Measurements from ENCODE around the gene LHX2. TPM values are rescaled to one million over a fixed set of nuclear protein-coding genes. Genes with fewer than 3 reads are reported as not detected.
"Not testable (repeated sequence)": the region's sequence is repeated elsewhere in the genome, so short reads cannot be mapped to it uniquely, and the experiment has no call there.

The LHX2 gene
- total RNA-seq, 1 experiment from 2014 or later: 0.26 TPM

GRCh38 chr9:123985869-123986268 is 25.7 kb upstream of the LHX2 start:
- no peaks in the 10 kb centered on the region for H3K36me3 ChIP-seq (ENCODE audit: insufficient read depth, low read length, poor library complexity, severe bottlenecking)
- H3K27me3 ChIP-seq (replicated peaks; ENCODE audit: insufficient read depth, low read depth, low read length, poor library complexity): peaks cover 70% of the 10 kb centered on the region
- CTCF ChIA-PET: no interaction called here
- TF ChIP-seq CTCF (conservative IDR thresholded peaks at IDR 0.05; ENCODE audit: low read depth, low read length) (no peak), EZH2 (IDR thresholded peaks at IDR 0.05; ENCODE audit: borderline replicate concordance, low read depth, low read length, poor library complexity, severe bottlenecking) (no peak)
- intact Hi-C loops (cut with micrococcal nuclease; ENCODE audit: unreplicated experiment): no loop called here
- no peak for DNase-seq (ENCODE audit: low spot score)
- H3K4me1 ChIP-seq (ENCODE audit: insufficient read depth, low read length, poor library complexity, severe bottlenecking): no peaks in the 10 kb centered on the region
- no peak overlapping the region for H3K27ac ChIP-seq (ENCODE audit: low read depth, low read length, poor library complexity, severe bottlenecking)
- no peak overlapping the region for H3K4me3 ChIP-seq (ENCODE audit: low read depth, low read length, poor library complexity, severe bottlenecking)
- BruUV-seq (replicated peaks): no TSS peak
- POLR2A ChIA-PET (ENCODE audit: low non-redundant PET): no interaction called here
- H3K9me3 ChIP-seq (ENCODE audit: low read depth, low read length, poor library complexity, severe bottlenecking): no peaks in the 10 kb centered on the region

- Histone ChIP-seq H3K9me3 (ENCODE audit: low read depth, low read length, poor library complexity, severe bottlenecking) (no peaks in the 10 kb centered on the region), H3K36me3 (ENCODE audit: insufficient read depth, low read length, poor library complexity, severe bottlenecking) (no peaks in the 10 kb centered on the region), H3K4me1 (ENCODE audit: insufficient read depth, low read length, poor library complexity, severe bottlenecking) (no peaks in the 10 kb centered on the region), H3K4me3 (ENCODE audit: low read depth, low read length, poor library complexity, severe bottlenecking) (no peak overlapping the region), H3K27ac (ENCODE audit: low read depth, low read length, poor library complexity, severe bottlenecking) (no peak overlapping the region), H3K27me3 (replicated peaks; ENCODE audit: insufficient read depth, low read depth, low read length, poor library complexity) (peaks cover 65% of the 10 kb centered on the region)
- no TSS peak for BruUV-seq (replicated peaks)
- DNase-seq (ENCODE audit: low spot score): no peak
- TF ChIP-seq EZH2 (IDR thresholded peaks at IDR 0.05; ENCODE audit: borderline replicate concordance, low read depth, low read length, poor library complexity, severe bottlenecking): no peak
- no peak for TF ChIP-seq CTCF (conservative IDR thresholded peaks at IDR 0.05; ENCODE audit: low read depth, low read length)
- CTCF ChIA-PET: no interaction called here
- POLR2A ChIA-PET (ENCODE audit: low non-redundant PET): no interaction called here
- intact Hi-C loops (cut with micrococcal nuclease; ENCODE audit: unreplicated experiment): no loop called here
Observed at GRCh38 chr9:123990427-123990826, 21.1 kb upstream of the LHX2 start.

- H3K4me1 ChIP-seq (ENCODE audit: insufficient read depth, low read length, poor library complexity, severe bottlenecking); CTCF ChIA-PET; intact Hi-C loops (cut with micrococcal nuclease; ENCODE audit: unreplicated experiment); H3K27ac ChIP-seq (ENCODE audit: low read depth, low read length, poor library complexity, severe bottlenecking); POLR2A ChIA-PET (ENCODE audit: low non-redundant PET); DNase-seq (ENCODE audit: low spot score); H3K9me3 ChIP-seq (ENCODE audit: low read depth, low read length, poor library complexity, severe bottlenecking); H3K36me3 ChIP-seq (ENCODE audit: insufficient read depth, low read length, poor library complexity, severe bottlenecking); H3K4me3 ChIP-seq (ENCODE audit: low read depth, low read length, poor library complexity, severe bottlenecking); BruUV-seq (replicated peaks): not testable (repeated sequence)
- H3K27me3 ChIP-seq (replicated peaks; ENCODE audit: insufficient read depth, low read depth, low read length, poor library complexity): peaks cover 69% of the 10 kb centered on the region
Observed at GRCh38 chr9:123992679-123993078, 18.9 kb upstream of the LHX2 start.

GRCh38 chr9:123996731-123997421 is 14.7 kb upstream of the LHX2 start:
- Histone ChIP-seq H3K9me3 (ENCODE audit: low read depth, low read length, poor library complexity, severe bottlenecking) (no peaks in the 10 kb centered on the region), H3K4me1 (ENCODE audit: insufficient read depth, low read length, poor library complexity, severe bottlenecking) (no peaks in the 10 kb centered on the region), H3K27me3 (replicated peaks; ENCODE audit: insufficient read depth, low read depth, low read length, poor library complexity) (peaks cover 76% of the 10 kb centered on the region), H3K27ac (ENCODE audit: low read depth, low read length, poor library complexity, severe bottlenecking) (no peak overlapping the region), H3K4me3 (ENCODE audit: low read depth, low read length, poor library complexity, severe bottlenecking) (no peak overlapping the region), H3K36me3 (ENCODE audit: insufficient read depth, low read length, poor library complexity, severe bottlenecking) (no peaks in the 10 kb centered on the region)
- ChIA-PET POLR2A (ENCODE audit: low non-redundant PET) (no interaction called here), CTCF (interaction anchor here (0.6 kb wide), 1 partner anchor 44 kb away, joined by 3 read pairs; no protein-coding TSS in a partner anchor)
- TF ChIP-seq CTCF (conservative IDR thresholded peaks at IDR 0.05; ENCODE audit: low read depth, low read length) (no peak), EZH2 (IDR thresholded peaks at IDR 0.05; ENCODE audit: borderline replicate concordance, low read depth, low read length, poor library complexity, severe bottlenecking) (peak; percentile 54)
- intact Hi-C loops (cut with micrococcal nuclease; ENCODE audit: unreplicated experiment): no loop called here
- DNase-seq (ENCODE audit: low spot score): no peak
- no TSS peak for BruUV-seq (replicated peaks)
